ENCODE data around the gene SULT4A1.

DNA sequence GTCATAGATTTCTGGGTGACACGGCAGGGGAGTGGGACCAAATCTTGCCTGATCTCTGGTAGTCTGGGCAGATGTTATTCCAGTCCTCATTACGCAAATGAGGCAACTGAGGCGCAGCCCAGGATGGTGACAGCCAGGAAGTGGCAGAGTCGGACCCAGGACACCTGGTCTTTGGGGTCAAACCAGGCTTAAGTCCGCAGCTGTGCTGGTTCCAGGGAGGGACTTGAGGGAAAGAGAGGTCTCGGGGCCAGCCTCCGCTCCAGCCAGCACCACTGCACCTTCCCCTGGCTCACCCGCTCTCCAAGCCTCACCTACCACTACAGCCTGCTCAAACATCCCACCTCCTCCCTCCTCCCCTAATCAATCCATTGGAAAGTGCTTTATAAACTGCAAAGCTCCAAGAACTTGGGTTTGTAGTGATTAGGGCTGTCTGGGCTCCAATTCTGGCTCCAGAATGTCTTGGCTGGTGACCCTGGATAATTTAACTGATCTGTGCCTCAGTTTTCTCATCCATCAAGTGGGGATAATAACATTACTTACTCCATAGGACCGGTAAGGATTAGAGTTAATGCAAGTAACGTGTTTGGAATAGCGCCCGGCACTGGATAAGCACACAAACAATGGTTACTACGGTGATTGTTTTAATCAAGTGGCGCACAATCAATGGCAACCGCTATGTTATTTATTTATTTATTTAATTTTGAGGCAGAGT, 30.0 kb upstream of the SULT4A1 start:
- no peak for TF ChIP-seq EZH2phosphoT487 (IDR thresholded peaks at IDR 0.05; ENCODE audit: low read length)
- TF ChIP-seq, protein P1, sequence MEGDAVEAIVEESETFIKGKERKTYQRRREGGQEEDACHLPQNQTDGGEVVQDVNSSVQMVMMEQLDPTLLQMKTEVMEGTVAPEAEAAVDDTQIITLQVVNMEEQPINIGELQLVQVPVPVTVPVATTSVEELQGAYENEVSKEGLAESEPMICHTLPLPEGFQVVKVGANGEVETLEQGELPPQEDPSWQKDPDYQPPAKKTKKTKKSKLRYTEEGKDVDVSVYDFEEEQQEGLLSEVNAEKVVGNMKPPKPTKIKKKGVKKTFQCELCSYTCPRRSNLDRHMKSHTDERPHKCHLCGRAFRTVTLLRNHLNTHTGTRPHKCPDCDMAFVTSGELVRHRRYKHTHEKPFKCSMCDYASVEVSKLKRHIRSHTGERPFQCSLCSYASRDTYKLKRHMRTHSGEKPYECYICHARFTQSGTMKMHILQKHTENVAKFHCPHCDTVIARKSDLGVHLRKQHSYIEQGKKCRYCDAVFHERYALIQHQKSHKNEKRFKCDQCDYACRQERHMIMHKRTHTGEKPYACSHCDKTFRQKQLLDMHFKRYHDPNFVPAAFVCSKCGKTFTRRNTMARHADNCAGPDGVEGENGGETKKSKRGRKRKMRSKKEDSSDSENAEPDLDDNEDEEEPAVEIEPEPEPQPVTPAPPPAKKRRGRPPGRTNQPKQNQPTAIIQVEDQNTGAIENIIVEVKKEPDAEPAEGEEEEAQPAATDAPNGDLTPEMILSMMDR (IDR thresholded peaks at IDR 0.05; ENCODE audit: low read length) = no peak
